ENCODE measurements around the gene ARL6IP4.

Gene ARL6IP4

DNA sequence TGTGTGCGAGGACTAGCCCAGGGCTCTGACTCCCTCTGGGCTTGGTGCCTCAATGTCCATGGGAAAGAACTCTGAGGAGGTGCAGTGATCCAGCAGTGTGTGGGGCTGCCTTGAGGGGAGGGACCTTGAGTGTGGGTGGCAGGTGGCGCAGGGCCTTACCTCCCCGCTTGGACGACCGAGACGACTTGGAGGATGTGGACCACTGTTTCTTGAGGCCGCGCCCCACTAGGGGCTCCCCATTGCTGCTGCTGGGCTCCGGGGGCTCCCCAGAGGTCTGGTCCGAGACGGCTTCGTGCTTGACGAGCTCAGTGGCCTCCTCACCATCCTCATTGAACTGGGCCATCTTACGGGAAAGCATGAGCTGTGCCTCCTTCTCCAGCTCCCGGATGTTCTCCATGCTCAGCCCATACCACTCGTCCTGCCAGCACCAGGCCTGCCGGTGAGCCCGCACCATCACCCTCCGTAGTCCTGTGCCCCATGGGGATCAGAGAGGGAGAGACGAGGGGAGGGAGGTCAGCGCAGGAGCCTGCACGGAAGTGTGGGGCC is 24.7 kb downstream of the ARL6IP4 start:
- H3K4me3 ChIP-seq (ENCODE audit: low read depth, low read length): no peak overlapping the region
- TF ChIP-seq MYC (IDR thresholded peaks at IDR 0.05; ENCODE audit: low read depth, low read length): no peak
- no peak for TF ChIP-seq POLR2A (IDR thresholded peaks at IDR 0.05; ENCODE audit: extremely low read depth, insufficient read length)
- TF ChIP-seq, protein P1, sequence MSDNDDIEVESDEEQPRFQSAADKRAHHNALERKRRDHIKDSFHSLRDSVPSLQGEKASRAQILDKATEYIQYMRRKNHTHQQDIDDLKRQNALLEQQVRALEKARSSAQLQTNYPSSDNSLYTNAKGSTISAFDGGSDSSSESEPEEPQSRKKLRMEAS (IDR thresholded peaks at IDR 0.05; ENCODE audit: low read depth, low read length): no peak
- TF ChIP-seq, protein P2, sequence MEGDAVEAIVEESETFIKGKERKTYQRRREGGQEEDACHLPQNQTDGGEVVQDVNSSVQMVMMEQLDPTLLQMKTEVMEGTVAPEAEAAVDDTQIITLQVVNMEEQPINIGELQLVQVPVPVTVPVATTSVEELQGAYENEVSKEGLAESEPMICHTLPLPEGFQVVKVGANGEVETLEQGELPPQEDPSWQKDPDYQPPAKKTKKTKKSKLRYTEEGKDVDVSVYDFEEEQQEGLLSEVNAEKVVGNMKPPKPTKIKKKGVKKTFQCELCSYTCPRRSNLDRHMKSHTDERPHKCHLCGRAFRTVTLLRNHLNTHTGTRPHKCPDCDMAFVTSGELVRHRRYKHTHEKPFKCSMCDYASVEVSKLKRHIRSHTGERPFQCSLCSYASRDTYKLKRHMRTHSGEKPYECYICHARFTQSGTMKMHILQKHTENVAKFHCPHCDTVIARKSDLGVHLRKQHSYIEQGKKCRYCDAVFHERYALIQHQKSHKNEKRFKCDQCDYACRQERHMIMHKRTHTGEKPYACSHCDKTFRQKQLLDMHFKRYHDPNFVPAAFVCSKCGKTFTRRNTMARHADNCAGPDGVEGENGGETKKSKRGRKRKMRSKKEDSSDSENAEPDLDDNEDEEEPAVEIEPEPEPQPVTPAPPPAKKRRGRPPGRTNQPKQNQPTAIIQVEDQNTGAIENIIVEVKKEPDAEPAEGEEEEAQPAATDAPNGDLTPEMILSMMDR (IDR thresholded peaks at IDR 0.05; ENCODE audit: low read depth, low read length): no peak
- DNase-seq (ENCODE audit: low read depth): no peak

DNA sequence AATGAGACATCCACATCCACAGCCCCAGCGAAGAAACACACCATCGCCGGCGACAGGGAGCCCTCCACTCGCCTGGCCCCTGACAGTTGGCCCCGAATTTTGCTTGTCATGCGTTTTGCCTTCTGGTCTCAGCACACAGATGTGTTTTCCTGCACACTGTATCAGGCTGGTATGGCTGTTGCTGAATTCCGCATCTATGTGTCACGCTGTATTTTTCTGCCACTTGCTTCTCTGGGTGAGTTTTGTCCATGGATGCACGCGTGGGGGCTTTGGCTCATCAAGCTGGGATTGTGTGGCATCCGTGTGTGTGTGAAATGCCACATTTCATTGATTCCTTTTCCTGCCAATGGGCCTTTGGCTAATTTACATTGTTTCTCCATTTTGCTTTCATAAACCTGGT is 26.5 kb downstream of the ARL6IP4 start:
- H3K4me3 ChIP-seq (ENCODE audit: low read depth, low read length): no peak overlapping the region
- DNase-seq (ENCODE audit: low read depth): no peak
- TF ChIP-seq MYC (IDR thresholded peaks at IDR 0.05; ENCODE audit: low read depth, low read length): no peak
- TF ChIP-seq, protein P2 (IDR thresholded peaks at IDR 0.05; ENCODE audit: low read depth, low read length): no peak
- TF ChIP-seq, protein P1 (IDR thresholded peaks at IDR 0.05; ENCODE audit: low read depth, low read length): no peak
- no peak for TF ChIP-seq POLR2A (IDR thresholded peaks at IDR 0.05; ENCODE audit: extremely low read depth, insufficient read length)

DNA sequence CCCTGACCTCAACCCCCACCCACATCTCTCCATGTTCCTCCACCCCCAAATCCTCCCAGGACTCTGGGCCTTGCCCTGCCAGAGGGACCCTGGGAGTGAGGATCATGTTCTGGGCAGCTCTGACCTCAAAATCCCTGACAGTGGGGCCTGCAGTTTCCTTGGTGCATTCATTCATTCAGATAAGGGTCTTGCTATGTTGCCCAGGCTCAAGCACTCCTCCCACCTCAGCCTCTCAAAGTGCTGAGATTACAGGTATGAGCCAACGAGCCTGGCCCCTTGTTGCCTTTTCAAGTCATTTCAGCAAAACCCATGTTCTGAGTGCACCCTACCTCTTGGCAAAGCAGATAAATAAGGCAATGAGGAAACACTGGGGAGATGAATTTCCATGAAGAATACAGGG is 29.6 kb downstream of the ARL6IP4 start:
- TF ChIP-seq POLR2A (IDR thresholded peaks at IDR 0.05; ENCODE audit: extremely low read depth, insufficient read length) (no peak), MYC (IDR thresholded peaks at IDR 0.05; ENCODE audit: low read depth, low read length) (no peak)
- TF ChIP-seq, protein P1 (IDR thresholded peaks at IDR 0.05; ENCODE audit: low read depth, low read length): no peak
- TF ChIP-seq, protein P2 (IDR thresholded peaks at IDR 0.05; ENCODE audit: low read depth, low read length): no peak

DNA sequence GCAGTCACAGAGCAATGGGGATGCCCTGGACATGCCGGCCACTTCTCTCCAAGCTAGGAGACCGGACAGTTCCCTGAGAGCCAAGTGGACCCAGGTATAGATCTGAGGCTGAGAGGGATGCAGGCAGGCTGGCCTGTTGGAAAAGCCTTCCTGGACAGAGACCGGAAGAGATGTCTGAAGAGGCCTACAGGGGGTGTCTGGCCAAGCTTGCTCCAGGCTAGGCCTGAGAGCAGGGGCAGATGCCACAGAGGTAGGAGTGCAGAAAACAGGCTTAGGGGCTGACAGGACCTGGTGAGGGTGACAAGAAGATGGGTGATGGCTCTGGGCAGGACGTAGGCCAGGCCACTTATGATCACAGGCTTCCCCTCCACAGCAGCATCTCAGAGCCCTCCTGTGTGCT is 30.2 kb downstream of the ARL6IP4 start:
- TF ChIP-seq MYC (IDR thresholded peaks at IDR 0.05; ENCODE audit: low read depth, low read length) (no peak), POLR2A (IDR thresholded peaks at IDR 0.05; ENCODE audit: extremely low read depth, insufficient read length) (no peak)
- TF ChIP-seq, protein P1 (IDR thresholded peaks at IDR 0.05; ENCODE audit: low read depth, low read length): no peak
- TF ChIP-seq, protein P2 (IDR thresholded peaks at IDR 0.05; ENCODE audit: low read depth, low read length): no peak
- no peak for DNase-seq (ENCODE audit: low read depth)
- H3K4me3 ChIP-seq (ENCODE audit: low read depth, low read length): no peak overlapping the region

More for the DNA sequence above, 29.6 kb downstream of the ARL6IP4 start:
- H3K4me3 ChIP-seq (ENCODE audit: low read depth, low read length): no peak overlapping the region
- DNase-seq (ENCODE audit: low read depth): no peak

DNA sequence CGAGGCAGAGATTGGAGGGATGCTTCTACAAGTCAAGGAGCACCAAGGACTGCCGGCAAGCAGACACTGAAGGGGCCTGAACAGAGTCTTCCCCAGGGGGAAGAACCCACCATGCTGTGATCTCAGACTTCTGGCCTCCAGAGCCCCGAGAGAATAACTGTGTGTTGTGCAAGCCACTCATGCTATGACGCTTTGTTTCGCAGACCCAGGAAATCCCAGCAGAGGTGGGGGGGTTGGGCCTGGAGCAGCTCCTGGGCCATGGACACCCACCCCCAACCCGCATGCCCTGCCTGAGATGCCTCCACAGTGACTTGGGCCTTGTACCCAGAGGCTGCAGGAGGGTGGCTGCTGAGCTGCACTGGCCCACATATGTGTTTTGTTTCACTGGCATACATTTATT is 31.2 kb downstream of the ARL6IP4 start:
- TF ChIP-seq POLR2A (IDR thresholded peaks at IDR 0.05; ENCODE audit: extremely low read depth, insufficient read length) (no peak), MYC (IDR thresholded peaks at IDR 0.05; ENCODE audit: low read depth, low read length) (no peak)
- TF ChIP-seq, protein P2 (IDR thresholded peaks at IDR 0.05; ENCODE audit: low read depth, low read length): no peak
- TF ChIP-seq, protein P1 (IDR thresholded peaks at IDR 0.05; ENCODE audit: low read depth, low read length): no peak
- DNase-seq (ENCODE audit: low read depth): peak; percentile 80
- H3K4me3 ChIP-seq (ENCODE audit: low read depth, low read length): no peak overlapping the region

Data from NB4 (cell line).